Natural killer cell (primary cell): ENCODE measurements around the gene ASAP2. TPM values are rescaled to one million over a fixed set of nuclear protein-coding genes. Genes with fewer than 3 reads are reported as not detected.

ENCODE experiments used
- ATAC-seq, 3 donors: fragments of 150-1000 bp in 2 of 3; fragments of 200-7000 bp in 1 of 3; cut with Tn5 transposase; 1 replicate in 1 of 3; 2 replicates in 2 of 3; pipeline ENCODE4 v1.10.0; 2021; ENCODE audit warnings: mild to moderate bottlenecking in 2 of 3, moderate library complexity in 2 of 3
- DNase-seq, 2 donors: peaks; one replicate each; pipeline versions ENCODE4 v3.0.0 to v3.0.0-alpha.2; 2013 to 2021; ENCODE audit warnings: mixed read lengths in 1 of 2
- H3K27ac ChIP-seq: one replicate; pipeline ENCODE4 v1.5.1; 2013; ENCODE audit warnings: mild to moderate bottlenecking, low read length
- H3K27me3 ChIP-seq: one replicate; pipeline ENCODE4 v1.6.1; 2013; ENCODE audit warnings: low read length; ENCODE audit not compliant: control insufficient read depth, insufficient read depth
- H3K36me3 ChIP-seq: one replicate; pipeline ENCODE4 v1.6.1; 2013; ENCODE audit warnings: low read length; ENCODE audit not compliant: control insufficient read depth, insufficient read depth
- H3K4me1 ChIP-seq: one replicate; pipeline ENCODE4 v1.6.1; 2013; ENCODE audit warnings: low read length; ENCODE audit not compliant: control insufficient read depth, insufficient read depth
- H3K4me3 ChIP-seq: one replicate; pipeline ENCODE4 v1.5.1; 2013; ENCODE audit warnings: low read length
- H3K9me3 ChIP-seq: one replicate; pipeline ENCODE4 v1.6.1; 2013; ENCODE audit warnings: low read length; ENCODE audit not compliant: control insufficient read depth, insufficient read depth
- H3K27ac Mint-ChIP-seq, 2 donors: one replicate each; pipeline ENCODE4 v1.8.0; 2022; ENCODE audit warnings: mild to moderate bottlenecking in 2 of 2, mixed read lengths in 2 of 2, moderate library complexity in 1 of 2
- H3K27me3 Mint-ChIP-seq, 2 donors: one replicate each; pipeline ENCODE4 v1.8.0; 2022; ENCODE audit warnings: low read depth in 2 of 2, mixed read lengths in 2 of 2
- H3K36me3 Mint-ChIP-seq: one replicate; pipeline ENCODE4 v1.8.0; 2022; ENCODE audit warnings: mixed read lengths
- H3K4me1 Mint-ChIP-seq, 2 donors: one replicate each; pipeline ENCODE4 v1.8.0; 2022; ENCODE audit warnings: mixed read lengths in 2 of 2
- H3K4me3 Mint-ChIP-seq: one replicate; pipeline ENCODE4 v1.8.0; 2022; ENCODE audit warnings: mild to moderate bottlenecking, moderate library complexity, mixed read lengths
- H3K9me3 Mint-ChIP-seq, 2 donors: one replicate each; pipeline ENCODE4 v1.8.0; 2022; ENCODE audit warnings: mixed read lengths in 2 of 2
- CTCF ChIP-seq: fragments of 200-600 bp; IDR thresholded peaks from one replicate; pipeline ENCODE4 v1.8.0; 2022; ENCODE audit warnings: antibody characterized with exemption
- WGBS: methylation state at CpG from one replicate; pipeline ENCODE4 v1.1.7; 2013; ENCODE audit warnings: missing lambda C conversion rate; ENCODE audit not compliant: insufficient coverage; 5-methylcytosine and 5-hydroxymethylcytosine counted together
- intact Hi-C: fragments of 100-400 bp; cut with micrococcal nuclease; formaldehyde crosslinking; loops from one replicate; pipeline ENCODE4 v1.14.2; 2022
- total RNA-seq, 4 donors: library from RNA; stranded (reverse); fragments of 120-200 nt in 1 of 4; gene quantifications; one replicate each; pipeline versions ENCODE4 v1.2.3 to v1.2.4, GENCODE V29; 2013 to 2022

Gene ASAP2
- total RNA-seq, 3 donors from 2014 or later (not counting 1 experiment from before 2014, with no cell fraction given) = 0.20 to 1.8 (median 0.60) TPM

GRCh38 chr2:9258953-9259399 is 52.4 kb downstream of the ASAP2 start:
- no peaks in the 10 kb centered on the region for H3K27me3 ChIP-seq
- no peak overlapping the region for H3K4me3 ChIP-seq
- Mint-ChIP-seq H3K36me3 (no peaks in the 10 kb centered on the region), H3K27me3 (peaks cover 7 to 11% of the 10 kb centered on the region in 2 donors), H3K9me3 (no peaks in the 10 kb centered on the region), H3K27ac (no peak overlapping the region), H3K4me3 (no peak overlapping the region), H3K4me1 (peaks cover 0 to 4% of the 10 kb centered on the region in 2 donors)
- H3K4me1 ChIP-seq = peaks cover 9% of the 10 kb centered on the region
- no peak for TF ChIP-seq CTCF
- WGBS = 65% methylated on average over 12 of the region's 12 CpGs
- ATAC-seq (no peak), DNase-seq (no peak)
- no peaks in the 10 kb centered on the region for H3K36me3 ChIP-seq
- intact Hi-C loops = no loop called here
- H3K9me3 ChIP-seq = no peaks in the 10 kb centered on the region
- no peak overlapping the region for H3K27ac ChIP-seq

GRCh38 chr2:9260464-9260918 is 53.9 kb downstream of the ASAP2 start:
- peaks cover 9 to 11% of the 10 kb centered on the region in 2 donors for H3K27me3 Mint-ChIP-seq
- Histone ChIP-seq H3K27ac (no peak overlapping the region), H3K27me3 (no peaks in the 10 kb centered on the region), H3K4me3 (no peak overlapping the region), H3K36me3 (no peaks in the 10 kb centered on the region), H3K4me1 (peaks cover 9% of the 10 kb centered on the region), H3K9me3 (no peaks in the 10 kb centered on the region)
- no peak for DNase-seq
- intact Hi-C loops = no loop called here
- no peaks in the 10 kb centered on the region for H3K36me3 Mint-ChIP-seq
- H3K4me3 Mint-ChIP-seq = no peak overlapping the region
- no peak overlapping the region for H3K27ac Mint-ChIP-seq
- TF ChIP-seq CTCF = no peak
- no peak for ATAC-seq
- H3K9me3 Mint-ChIP-seq = no peaks in the 10 kb centered on the region
- WGBS = 80% methylated on average over 6 of the region's 6 CpGs
- peaks cover 0 to 4% of the 10 kb centered on the region in 2 donors for H3K4me1 Mint-ChIP-seq

GRCh38 chr2:9261231-9261883 is 54.7 kb downstream of the ASAP2 start:
- H3K4me3 ChIP-seq = no peak overlapping the region
- peaks cover 1 to 5% of the 10 kb centered on the region in 2 donors for H3K4me1 Mint-ChIP-seq
- no peaks in the 10 kb centered on the region for H3K27me3 ChIP-seq
- DNase-seq (no peak), ATAC-seq (no peak)
- H3K36me3 ChIP-seq = no peaks in the 10 kb centered on the region
- 98% methylated on average over 6 of the region's 6 CpGs for WGBS
- no peak for TF ChIP-seq CTCF
- H3K4me1 ChIP-seq = peaks cover 9% of the 10 kb centered on the region
- no peak overlapping the region for H3K27ac ChIP-seq
- H3K4me3 Mint-ChIP-seq = no peak overlapping the region
- peaks cover 9 to 11% of the 10 kb centered on the region in 2 donors for H3K27me3 Mint-ChIP-seq
- no peaks in the 10 kb centered on the region for H3K9me3 ChIP-seq
- H3K9me3 Mint-ChIP-seq = no peaks in the 10 kb centered on the region
- no peak overlapping the region for H3K27ac Mint-ChIP-seq
- no peaks in the 10 kb centered on the region for H3K36me3 Mint-ChIP-seq
- intact Hi-C loops = no loop called here
